Jurkat, Clone E6-1 (cell line): ENCODE measurements around the gene PDZD7.

ENCODE experiments used
- DNase-seq: peaks from one replicate; pipeline ENCODE4 v3.0.0-alpha.2; 2011; ENCODE audit warnings: low read depth, low spot score
- H3K4me3 ChIP-seq: 2 replicates; pipeline ENCODE4 v1.5.1; 2011; ENCODE audit warnings: mild to moderate bottlenecking, low read length, control low read depth, moderate library complexity

Gene PDZD7

DNA sequence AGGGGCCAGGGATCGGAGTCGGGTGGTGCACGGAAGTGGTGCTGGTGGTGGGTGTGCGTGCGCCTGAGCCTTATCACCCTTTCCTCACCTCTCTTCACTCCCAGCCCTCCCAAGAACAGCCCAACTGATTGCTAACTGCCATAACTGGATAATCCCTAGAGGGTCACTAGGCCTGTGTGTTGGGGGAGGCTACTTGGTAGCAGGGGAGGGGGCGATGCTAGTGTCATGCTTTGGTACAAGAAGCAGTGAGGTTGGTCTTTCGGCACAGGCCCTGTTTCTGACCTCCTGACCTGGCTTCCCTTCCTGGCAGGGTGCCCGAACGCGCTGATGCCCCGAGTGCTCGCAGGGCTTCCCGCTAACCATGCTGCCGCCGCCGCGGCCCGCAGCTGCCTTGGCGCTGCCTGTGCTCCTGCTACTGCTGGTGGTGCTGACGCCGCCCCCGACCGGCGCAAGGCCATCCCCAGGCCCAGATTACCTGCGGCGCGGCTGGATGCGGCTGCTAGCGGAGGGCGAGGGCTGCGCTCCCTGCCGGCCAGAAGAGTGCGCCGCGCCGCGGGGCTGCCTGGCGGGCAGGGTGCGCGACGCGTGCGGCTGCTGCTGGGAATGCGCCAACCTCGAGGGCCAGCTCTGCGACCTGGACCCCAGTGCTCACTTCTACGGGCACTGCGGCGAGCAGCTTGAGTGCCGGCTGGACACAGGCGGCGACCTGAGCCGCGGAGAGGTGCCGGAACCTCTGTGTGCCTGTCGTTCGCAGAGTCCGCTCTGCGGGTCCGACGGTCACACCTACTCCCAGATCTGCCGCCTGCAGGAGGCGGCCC, 31.5 kb upstream of the PDZD7 start:
- DNase-seq: peak; percentile 42

DNA sequence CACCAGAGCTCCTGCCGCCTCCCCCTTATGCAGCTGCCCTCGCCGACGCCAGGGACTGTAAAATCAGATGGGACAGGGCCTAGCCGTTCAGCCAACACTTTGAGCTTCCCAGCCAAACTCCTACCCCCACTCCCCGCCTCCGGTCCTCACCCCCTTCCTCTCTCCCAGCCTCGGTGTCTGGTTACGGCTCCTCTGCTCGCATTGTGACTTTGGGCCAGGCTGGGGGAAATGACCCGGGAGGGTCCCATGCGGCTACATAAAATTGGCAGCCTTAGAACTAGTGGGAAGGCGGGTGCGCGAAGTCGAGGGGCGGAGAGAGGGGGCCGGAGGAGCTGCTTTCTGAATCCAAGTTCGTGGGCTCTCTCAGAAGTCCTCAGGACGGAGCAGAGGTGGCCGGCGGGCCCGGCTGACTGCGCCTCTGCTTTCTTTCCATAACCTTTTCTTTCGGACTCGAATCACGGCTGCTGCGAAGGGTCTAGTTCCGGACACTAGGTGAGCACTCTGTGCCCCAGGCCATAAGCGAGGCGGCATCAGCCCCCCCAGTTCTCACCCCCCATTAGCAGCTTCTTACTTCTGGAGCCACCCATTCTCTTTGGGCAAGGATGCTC, 30.8 kb upstream of the PDZD7 start, which contains the start of gene KAZALD1:
Gene KAZALD1, plus strand, starts transcription at position 366 of the 608 bp plus-strand sequence. CDS start 604 bp downstream, outside the sequence.
- H3K4me3 ChIP-seq: peak within 1 kb of the TSS; percentile 100
- DNase-seq: no peak

More for the DNA sequence above, 31.5 kb upstream of the PDZD7 start:
- peak overlapping the region; percentile 100 for H3K4me3 ChIP-seq

DNA sequence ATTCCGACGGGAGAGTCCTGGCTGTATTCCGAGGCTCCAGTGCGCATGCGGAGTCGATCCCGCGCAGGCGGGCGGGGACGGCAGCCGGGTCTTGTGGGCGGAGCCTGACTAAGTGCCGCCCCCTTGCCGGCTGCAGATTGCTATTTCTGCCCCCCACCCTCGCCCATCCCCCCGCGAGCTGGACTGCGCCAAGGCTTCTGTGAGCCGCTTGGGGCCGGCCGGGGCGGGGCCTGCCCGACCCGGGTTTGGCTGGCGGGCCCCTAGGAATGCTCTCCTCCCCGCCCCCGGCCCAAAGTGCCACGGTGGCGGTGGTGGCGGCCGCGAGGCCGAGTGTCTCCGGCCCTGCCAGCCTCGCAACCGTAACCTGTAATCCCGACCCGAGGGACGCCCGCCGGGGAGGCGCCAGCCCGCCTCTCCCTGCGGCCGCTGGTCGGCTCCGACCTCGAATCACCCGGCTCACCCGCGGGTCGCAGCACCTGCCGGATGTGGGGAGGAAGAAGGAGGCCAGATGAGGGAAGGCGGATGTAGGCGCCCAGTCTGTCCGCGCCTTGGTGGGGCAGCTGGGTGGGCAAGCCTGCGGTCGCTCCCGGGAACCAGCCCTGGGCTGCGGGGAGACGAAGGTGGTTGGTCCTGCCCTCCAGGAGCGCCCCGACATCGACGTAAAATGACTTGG, 30.2 kb upstream of the PDZD7 start:
- peak overlapping the region; percentile 100 for H3K4me3 ChIP-seq
- peak; percentile 81 for DNase-seq

DNA sequence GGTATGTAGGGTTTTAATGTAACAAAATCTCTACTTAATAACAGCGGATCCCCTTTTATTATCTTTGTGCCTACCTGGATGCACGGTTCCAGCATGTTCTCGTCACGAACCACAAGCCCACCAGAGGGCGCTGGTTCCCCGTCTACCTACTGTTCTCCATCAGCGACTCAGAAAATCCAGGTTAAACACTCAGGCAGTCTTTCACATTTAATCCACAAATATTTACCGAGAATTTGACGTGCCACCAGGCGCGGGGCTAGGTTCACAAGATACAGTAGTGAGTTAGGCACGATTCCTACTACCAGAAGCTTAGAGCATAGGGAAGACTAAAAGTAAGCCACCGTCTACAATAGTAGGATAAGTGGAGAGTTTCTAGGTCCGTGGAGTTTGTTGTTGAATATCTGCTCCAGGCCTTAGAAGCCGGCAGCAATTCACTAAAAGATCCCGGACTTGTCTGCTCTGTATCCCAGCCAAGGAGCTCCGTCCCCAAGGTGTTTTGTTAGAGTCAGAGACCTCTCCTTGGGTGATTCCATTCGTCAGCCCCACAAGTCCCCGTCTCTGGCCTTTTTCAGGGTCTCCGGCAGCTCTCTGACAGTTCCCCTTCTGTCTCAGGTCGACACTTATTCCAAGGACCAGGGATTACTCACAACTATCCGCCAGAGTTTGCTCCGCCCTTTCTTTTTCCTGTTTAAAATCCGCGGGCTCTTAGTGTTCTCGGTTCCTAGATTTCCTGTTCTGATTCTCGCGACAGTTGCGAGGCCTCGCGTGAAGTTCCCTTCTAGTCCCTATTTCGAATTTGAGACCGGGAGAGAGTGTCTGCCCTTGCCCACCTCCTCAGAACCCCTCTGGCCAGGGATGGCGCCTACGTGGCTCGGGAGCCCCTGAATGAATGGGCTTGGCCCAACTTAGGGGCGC, 29.4 kb upstream of the PDZD7 start:
- peak; percentile 93 for DNase-seq
- peak overlapping the region; percentile 100 for H3K4me3 ChIP-seq

DNA sequence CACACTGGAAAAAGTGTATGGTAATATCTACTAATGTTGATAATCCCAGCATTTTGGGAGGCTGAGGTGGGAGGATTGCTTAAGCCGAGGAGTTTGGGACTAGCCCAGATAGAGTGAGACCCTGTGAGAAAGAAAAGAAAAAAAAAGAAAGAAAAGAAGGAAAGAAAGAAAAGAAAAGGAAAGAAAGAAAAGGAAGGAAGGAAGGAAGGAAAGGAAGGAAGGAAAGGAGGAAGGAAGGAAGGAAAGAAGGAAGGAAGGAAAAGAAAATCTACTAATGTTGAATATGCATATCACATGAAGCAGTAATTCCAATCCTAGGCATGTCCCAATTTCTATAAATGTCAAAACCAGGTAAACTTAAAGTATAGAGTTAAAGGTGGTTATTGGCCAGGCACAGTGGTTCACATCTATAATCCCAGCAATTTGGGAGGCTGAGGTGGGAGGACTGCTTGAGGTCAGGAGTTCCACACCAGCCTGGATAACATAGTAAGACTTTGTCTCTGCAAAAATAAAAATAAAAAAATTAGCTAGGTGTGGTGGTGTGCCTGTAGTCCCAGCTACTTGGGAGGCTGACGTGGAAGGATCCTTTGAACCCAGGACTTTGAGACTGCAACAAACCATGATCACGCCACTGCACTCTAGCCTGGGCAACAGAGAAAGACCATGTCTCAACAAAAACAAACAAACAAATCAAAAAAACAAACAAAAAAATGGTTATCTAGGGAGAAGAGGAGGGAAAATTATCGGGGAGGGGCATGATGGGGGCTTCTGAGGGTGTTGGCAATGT, 25.6 kb upstream of the PDZD7 start:
- no peak for DNase-seq
- H3K4me3 ChIP-seq: no peak overlapping the region

DNA sequence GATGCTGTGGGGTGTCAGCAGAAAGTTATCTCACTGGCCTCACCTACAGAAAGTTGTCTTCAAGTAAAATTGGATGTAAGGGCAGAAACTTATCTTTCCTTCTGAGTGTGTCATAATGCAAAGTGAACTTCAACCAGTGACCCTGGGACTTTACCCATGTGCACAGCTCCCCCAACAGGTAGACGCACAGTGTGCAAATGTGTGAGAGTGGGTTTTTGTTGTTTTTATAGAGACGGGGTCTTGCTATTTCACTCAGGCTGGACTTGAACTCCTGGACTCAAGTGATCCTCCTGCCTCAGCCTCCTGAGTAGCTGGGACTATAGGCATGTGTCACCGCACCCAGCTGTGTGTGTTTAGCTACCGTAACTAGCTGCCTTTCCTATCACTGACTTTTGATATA, 24.5 kb upstream of the PDZD7 start:
- no peak for DNase-seq
- H3K4me3 ChIP-seq: no peak overlapping the region

DNA sequence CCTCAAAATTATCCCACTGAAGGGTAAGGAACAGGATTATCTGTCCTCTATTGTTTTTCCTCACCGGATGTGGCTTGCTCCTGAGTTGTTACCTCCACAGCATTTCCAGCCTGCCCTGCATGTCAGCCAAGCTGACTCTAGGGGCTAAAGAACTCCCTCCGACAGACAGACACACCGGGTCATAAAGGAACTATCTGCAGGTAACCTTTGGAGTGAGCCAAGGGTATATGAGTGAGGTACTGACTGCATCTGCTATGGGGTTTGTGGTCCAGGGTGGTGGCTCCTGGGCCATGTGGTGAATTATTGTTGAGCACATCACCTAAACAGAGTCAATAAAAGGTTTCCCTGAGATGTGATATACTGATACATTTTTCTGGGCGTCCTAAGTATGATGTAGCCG, 23.9 kb upstream of the PDZD7 start:
- no peak for DNase-seq
- no peak overlapping the region for H3K4me3 ChIP-seq

DNA sequence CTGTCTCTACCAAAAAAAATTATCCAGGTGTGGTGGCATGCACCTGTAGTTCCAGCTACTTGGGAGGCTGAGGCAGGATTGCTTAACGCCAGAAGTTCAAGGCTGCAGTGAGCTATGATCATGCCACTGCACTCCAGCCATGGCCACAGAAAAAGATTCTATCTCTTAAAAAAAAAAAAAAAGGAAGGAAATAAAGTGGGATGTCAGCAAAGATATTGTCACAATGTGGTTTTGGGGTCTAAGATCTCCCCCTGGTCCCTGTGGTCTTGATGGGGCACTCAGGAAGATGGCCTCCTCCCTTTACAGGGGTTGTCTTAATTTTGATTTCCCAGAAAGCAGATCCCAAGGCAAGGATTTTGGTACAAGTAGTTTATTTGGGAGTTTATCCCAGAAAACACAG, 23.4 kb upstream of the PDZD7 start:
- DNase-seq: no peak
- H3K4me3 ChIP-seq: no peak overlapping the region

DNA sequence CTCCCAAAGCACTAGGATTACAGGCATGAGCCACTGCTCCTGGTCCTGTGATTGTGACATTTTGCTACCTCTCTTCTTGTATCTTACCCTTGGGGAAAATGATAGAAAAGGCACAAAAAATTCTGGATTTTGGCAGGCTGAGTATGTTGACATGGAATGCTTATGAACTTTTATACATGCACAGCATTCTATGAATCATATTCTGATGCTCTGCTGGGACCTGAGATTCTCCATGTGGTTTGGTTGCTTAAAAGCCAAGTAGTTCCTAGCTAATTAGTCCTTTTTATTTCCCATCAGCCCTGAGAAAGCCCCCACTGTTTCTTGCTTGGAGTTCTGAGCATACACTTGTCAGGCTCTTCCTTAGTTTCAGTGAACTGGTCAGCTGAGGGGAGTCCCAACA, 22.6 kb upstream of the PDZD7 start:
- H3K4me3 ChIP-seq: no peak overlapping the region
- no peak for DNase-seq

DNA sequence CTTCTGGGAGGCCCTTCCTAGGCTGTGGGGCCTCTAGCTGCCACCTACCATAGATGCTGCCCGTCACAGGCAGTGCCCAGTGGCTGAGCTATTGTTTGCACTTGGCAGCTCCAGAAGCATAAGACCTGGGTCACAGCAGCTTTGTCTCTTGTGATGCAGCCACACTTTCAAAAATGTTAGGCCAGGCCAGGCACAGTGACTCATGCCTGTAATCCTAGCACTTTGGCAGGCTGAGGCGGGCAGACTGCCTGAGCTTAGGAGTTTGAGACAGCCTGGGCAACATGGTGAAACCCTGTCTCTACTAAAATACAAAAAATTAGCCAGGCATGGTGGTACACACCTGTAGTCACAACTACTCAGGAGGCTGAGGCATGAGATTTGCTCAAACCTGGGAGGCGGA, 21.4 kb upstream of the PDZD7 start:
- no peak overlapping the region for H3K4me3 ChIP-seq
- DNase-seq: no peak

DNA sequence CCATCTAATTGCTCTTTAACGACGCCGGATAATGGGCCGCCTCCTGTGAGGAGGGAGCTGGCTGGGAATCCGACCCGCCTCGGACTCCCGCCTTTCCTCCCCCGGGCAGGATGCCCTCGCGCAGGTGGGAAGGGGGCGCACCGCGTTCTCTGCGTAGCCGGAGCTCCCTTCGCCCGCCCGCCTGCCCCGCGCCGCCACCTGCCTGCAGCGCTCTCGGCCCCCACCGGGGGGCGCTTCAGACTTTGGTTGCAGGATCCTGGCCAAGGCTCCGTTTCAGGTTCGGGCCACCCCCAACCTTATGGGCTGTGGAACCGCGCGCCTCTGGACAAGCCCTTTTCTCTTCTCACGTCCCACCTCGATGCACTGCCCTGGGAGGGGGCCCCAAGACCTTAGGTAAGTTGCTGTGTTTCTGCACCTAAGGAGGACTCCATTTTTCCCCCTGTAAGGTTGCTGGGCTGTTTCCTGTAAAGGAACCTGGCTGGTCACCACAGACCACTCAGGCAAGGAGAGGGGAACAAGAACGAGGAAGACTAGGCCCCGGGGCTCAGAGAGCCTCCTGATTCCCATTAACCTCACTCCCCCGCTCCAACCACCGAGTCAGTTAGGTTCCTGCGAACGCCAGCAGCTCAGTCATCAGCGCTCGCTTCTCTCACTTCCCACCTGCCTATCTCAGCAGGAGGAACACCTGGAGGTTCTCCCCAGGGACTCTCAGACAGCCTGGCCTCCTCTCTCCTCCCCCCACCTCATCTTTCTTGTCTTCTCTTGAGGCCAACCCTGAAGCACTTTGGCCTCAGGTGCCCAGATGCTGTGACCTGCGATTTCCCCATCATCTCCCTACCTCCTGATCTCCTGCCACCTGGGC, 19.5 kb upstream of the PDZD7 start:
- H3K4me3 ChIP-seq: peak overlapping the region; percentile 13
- peak; percentile 32 for DNase-seq

DNA sequence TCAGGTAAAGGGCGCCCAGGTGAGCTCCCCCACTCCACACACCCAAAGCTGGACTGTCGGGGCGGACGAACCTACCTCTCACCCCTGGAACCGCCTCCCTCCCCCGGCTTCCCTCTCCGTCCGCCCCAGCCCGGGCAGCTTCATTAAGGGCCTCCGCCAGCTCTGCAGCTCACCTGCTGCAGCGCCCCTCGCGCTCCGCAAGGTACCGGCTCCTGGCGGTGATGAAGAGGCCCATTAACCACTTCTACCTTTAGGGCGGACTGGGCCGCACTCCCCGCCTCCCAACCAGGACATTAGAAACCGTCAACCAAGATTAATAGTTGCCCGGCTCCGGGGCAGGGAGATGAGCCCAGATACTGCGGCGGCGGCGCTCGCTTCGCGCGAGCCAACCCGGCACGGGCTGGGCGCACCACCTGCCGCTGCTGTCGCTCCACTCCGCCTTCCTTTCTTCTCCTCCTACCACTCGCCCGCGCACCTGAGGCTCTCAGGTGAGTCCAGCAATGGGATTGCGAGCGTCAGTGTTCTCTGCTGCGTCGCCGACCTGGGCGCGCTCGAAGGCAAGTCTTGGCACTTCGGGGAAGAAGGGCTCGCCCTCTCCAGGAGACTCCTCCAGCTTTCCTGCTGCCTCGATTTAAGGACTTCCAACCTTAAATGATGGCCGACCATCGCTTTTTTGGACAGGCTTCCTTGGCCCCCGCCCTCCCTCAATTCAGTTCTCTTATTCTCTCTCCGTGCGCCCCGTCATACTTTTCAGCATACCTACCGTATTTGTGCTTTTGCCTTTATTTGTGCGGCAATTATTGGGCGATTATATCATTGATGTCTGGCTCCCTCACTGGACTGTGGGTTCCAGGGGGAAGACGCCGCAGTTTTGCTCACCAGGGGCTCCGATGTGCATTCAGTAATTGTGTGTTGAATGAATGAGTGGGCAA, 17.3 kb upstream of the PDZD7 start:
- DNase-seq: no peak
- no peak overlapping the region for H3K4me3 ChIP-seq

DNA sequence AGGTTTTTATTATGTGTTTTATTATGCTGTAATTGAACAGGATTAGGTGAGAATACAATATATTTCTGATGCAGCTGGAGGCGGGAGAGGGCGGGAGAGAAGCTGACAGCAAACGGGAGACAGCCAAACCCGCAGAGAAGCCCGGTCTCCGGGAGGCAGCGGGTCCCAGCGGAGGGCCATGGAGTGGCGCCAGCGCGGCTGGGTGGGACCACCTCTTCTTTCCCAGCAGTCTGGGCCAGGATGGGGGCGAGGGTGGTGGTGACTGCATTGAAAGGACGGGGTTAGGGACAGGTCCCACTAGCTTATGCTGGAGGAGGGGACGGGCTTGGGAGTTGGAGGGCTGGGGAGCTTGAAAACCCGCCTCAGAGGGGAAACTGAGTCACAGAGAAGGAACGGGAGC, 16.3 kb upstream of the PDZD7 start:
- H3K4me3 ChIP-seq: no peak overlapping the region
- no peak for DNase-seq

DNA sequence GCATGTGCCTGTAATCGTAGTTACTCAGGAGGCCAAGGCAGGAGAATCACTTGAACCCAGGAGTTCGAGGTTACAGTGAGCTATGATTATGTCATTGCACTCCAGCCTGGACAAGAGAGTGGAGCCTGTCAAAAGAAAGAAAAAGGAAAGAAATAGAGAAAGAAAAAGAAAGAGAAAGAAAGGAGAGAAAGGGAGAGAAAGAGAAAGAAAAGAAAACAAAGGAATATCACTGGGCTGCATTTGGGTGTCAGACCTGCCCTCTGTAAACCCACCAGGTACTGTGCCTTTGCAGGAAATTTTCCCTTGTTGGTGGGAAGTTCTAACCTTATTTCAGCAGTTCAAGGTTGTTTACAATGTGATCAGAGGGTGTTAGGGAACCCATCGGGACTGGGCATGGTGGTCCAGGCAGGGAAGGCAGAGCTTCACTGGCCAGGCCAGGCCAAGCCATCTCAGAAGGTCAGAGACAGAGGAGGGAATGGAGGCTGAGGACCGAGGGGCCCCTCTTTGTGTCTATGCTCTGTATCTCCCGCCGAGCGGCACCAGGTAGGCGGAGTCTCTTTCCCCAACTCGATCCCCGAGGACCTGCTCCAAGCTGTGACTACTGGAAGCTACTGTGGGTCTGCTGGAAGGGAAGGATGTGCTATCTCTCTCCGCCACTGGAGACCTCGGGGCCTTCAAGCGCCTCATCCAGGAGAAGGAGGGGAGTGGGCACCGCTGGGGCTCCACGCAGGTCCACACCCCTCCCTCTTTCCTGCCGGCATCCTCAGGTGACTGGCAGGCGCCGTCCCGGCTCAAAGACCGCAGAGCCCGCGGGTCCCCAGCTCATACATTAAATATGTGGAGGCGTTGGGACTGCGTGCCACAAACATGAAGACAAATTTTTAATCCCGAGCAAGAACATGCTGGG, 15.7 kb upstream of the PDZD7 start:
- no peak overlapping the region for H3K4me3 ChIP-seq
- no peak for DNase-seq

DNA sequence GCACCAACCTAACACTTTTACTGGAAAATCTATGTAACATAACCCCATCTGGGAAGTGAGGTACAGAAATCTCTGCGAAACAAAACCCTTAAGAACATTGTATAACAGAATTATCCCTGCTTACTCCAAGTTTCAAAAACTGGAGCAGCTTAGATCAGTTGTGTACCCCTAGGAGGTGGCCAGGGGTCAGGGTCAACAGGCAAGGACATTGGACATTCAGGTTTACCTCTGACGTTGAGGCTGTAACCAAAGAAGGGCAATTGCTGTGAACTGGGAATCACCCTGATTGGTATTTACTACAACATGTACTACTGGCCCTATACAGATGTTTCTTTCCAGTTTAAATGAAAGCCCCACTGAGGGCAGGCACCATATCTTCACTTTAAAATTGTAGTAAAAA, 13.2 kb upstream of the PDZD7 start:
- no peak for DNase-seq
- H3K4me3 ChIP-seq: no peak overlapping the region

DNA sequence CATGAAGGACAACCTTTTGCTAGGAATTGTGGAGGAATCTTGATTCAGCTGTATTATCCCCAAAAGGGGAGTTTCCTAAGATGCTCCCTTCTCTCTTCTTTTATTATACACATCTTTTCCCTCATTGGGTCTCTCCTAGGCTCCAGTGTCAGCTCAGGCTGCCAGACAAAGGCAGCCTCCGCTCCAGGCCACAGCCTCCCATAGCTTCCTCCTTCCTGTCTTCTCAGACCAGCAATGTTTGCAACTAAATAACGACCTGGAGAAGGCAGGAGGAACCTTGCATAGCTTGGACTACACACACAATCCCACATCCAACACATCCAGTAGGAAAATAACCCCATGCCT, 12.4 kb upstream of the PDZD7 start:
- no peak for DNase-seq
- H3K4me3 ChIP-seq: peak overlapping the region; percentile 73
